ENCODE results near the gene FHAD1. TPM values are rescaled to one million over a fixed set of nuclear protein-coding genes. Genes with fewer than 3 reads are reported as not detected.

Gene FHAD1
- total and polyA plus RNA-seq, 10 of the 15 experiments (the other 5 are each of a cell fraction or from before 2014, with no cell fraction given) = 0.09 to 1.0 (median 0.32) TPM; not detected in 2

- H3K27ac ChIP-seq (ENCODE audit: control insufficient read depth, insufficient read depth) = no peak overlapping the region
- ChIA-PET SMC1A (ENCODE audit: uncharacterized antibody, unreplicated experiment) (interaction anchor here (0.9 to 5.8 kb wide), 7 partner anchors 11 to 127 kb away, joined by 3 to 43 read pairs (median 6); no protein-coding TSS in a partner anchor), RAD21 (ENCODE audit: unreplicated experiment) (interaction anchor here (1.0 to 1.2 kb wide), 2 partner anchors 24 to 99 kb away, joined by 4 read pairs; no protein-coding TSS in a partner anchor), POLR2A (interaction anchor here (2.8 kb wide), 1 partner anchor 99 kb away, joined by 8 read pairs; no protein-coding TSS in a partner anchor), CTCF (interaction anchor here (1.2 to 2.7 kb wide), 6 partner anchors 13 to 126 kb away, joined by 3 to 13 read pairs (median 5); partner anchors contain the start of gene TMEM51)
- H3K36me3 ChIP-seq (ENCODE audit: control insufficient read depth in 2 of 2, insufficient read depth in 2 of 2, low read length in 1 of 2) = no peaks in the 10 kb centered on the region
- ATAC-seq (no peak), DNase-seq (ENCODE audit: low read depth, low spot score) (no peak), FAIRE-seq (no peak)
- no peak overlapping the region for H3K4me3 ChIP-seq
- TF ChIP-seq ZBTB4 (CRISPR knock-in tag; IDR thresholded peaks at IDR 0.05) = no peak
- TF ChIP-seq POLR2A (IDR thresholded peaks at IDR 0.05; ENCODE audit: low read depth, low read length) = no peak
- no peak for TF ChIP-seq HSF1 (IDR thresholded peaks at IDR 0.05; ENCODE audit: low read depth, low read length)
- no peak for TF ChIP-seq PML (IDR thresholded peaks at IDR 0.05; ENCODE audit: low read length)
- no peak for TF ChIP-seq SKIL (IDR thresholded peaks at IDR 0.05; ENCODE audit: low read depth, poor library complexity, severe bottlenecking)
- no peak for TF ChIP-seq POU2F2 (IDR thresholded peaks at IDR 0.05; ENCODE audit: borderline replicate concordance, low read depth, low read length)
- TF ChIP-seq TCF12 (IDR thresholded peaks at IDR 0.05; ENCODE audit: low read depth, low read length) = no peak
- no peak for TF ChIP-seq MXI1 (IDR thresholded peaks at IDR 0.05; ENCODE audit: low read depth, low read length)
- TF ChIP-seq CHD1 (IDR thresholded peaks at IDR 0.05; ENCODE audit: low read depth, low read length) = no peak
- no peak for TF ChIP-seq RAD21 (IDR thresholded peaks at IDR 0.05; ENCODE audit: insufficient read depth, low read depth, low read length)
- no peak for TF ChIP-seq SMAD1 (IDR thresholded peaks at IDR 0.05; ENCODE audit: low read depth, partially characterized antibody)
- no peaks in the 10 kb centered on the region for H4K20me1 ChIP-seq (ENCODE audit: control insufficient read depth, insufficient read depth)
- BruUV-seq (replicated peaks) = no TSS peak
- no peaks in the 10 kb centered on the region for H3K79me2 ChIP-seq (ENCODE audit: control insufficient read depth, insufficient read depth, low read length)
- no peak overlapping the region for H3K4me2 ChIP-seq (ENCODE audit: control insufficient read depth, insufficient read depth)
- H3K9ac ChIP-seq (ENCODE audit: control insufficient read depth, insufficient read depth, low read length) = no peak overlapping the region
- H3K4me1 ChIP-seq (ENCODE audit: control insufficient read depth, insufficient read depth, low read length) = peaks cover 22% of the 10 kb centered on the region
- intact Hi-C loops (cut with micrococcal nuclease; ENCODE audit: unreplicated experiment) = no loop called here
- in situ Hi-C loops (cut with MboI) = no loop called here
- WGBS (ENCODE audit: insufficient coverage, insufficient replicate concordance, low lambda C conversion rate, missing lambda C conversion rate) = 68% methylated on average over 4 of the region's 4 CpGs
- H3K9me3 ChIP-seq (replicated peaks; ENCODE audit: control insufficient read depth, insufficient read depth, low read length) = no peaks in the 10 kb centered on the region
- H3K27me3 ChIP-seq (replicated peaks in 1 of 2; ENCODE audit: control insufficient read depth in 2 of 2, insufficient read depth in 2 of 2, low read length in 1 of 2) = no peaks in the 10 kb centered on the region
- no peak overlapping the region for H2AFZ ChIP-seq (ENCODE audit: control insufficient read depth, low read depth, low read length)
Measured at GRCh38 chr1:15255582-15256149, 8.6 kb downstream of the FHAD1 start.
